IMR-90 (cell line): Measurements from ENCODE around the gene AKAP7. TPM values are rescaled to one million over a fixed set of nuclear protein-coding genes. Genes with fewer than 3 reads are reported as not detected.

Experiments used
- ATAC-seq: fragments of 200-7000 bp; cut with Tn5 transposase; 2 replicates; pipeline ENCODE4 v1.9.1; 2020; ENCODE audit warnings: low read depth, mild to moderate bottlenecking, moderate library complexity
- BruUV-seq: library from RNA; stranded (reverse); fragments of 400-500 nt; replicated peaks from 2 replicates; lab custom pipeline; 2021; lab: Mats Ljungman, UMichigan
- CTCF ChIA-PET: fragments of 300-600 bp; formaldehyde crosslinking; extraction: SDS; loops from one replicate; lab custom pipeline; 2021; ENCODE audit warnings: antibody characterized with exemption; lab: Yijun Ruan, JAX
- POLR2A ChIA-PET: fragments of 300-600 bp; sonication (Branson Sonifier 250); formaldehyde crosslinking; loops from one replicate; lab custom pipeline; 2022; ENCODE audit warnings: antibody characterized with exemption; ENCODE audit not compliant: unreplicated experiment; lab: Charles Lee
- DNase-seq: peaks from one replicate; pipeline ENCODE4 v3.0.0; 2013
- H2AFZ ChIP-seq: replicated peaks from 2 replicates; pipeline ENCODE3; 2013; ENCODE audit warnings: low read length, mild to moderate bottlenecking; ENCODE audit not compliant: poor library complexity
- H2AK5ac ChIP-seq: 2 replicates; pipeline ENCODE4 v1.6.1; 2013; ENCODE audit warnings: low read depth, low read length, inconsistent platforms
- H2AK9ac ChIP-seq: replicated peaks from 2 replicates; pipeline ENCODE3; 2013; ENCODE audit warnings: mild to moderate bottlenecking, low read depth, low read length, moderate library complexity; ENCODE audit not compliant: poor library complexity
- H2BK120ac ChIP-seq: 2 replicates; pipeline ENCODE4 v1.6.1; 2013; ENCODE audit warnings: low read depth, low read length, inconsistent platforms
- H2BK15ac ChIP-seq: 3 replicates; pipeline ENCODE4 v1.6.1; 2013; ENCODE audit warnings: low read depth, low read length, inconsistent platforms
- H2BK20ac ChIP-seq: 2 replicates; pipeline ENCODE4 v1.6.1; 2013; ENCODE audit warnings: low read depth, mild to moderate bottlenecking, inconsistent platforms, low read length, moderate library complexity
- H2BK5ac ChIP-seq: 2 replicates; pipeline ENCODE4 v1.6.1; 2013; ENCODE audit warnings: mild to moderate bottlenecking, low read depth, low read length, inconsistent platforms; ENCODE audit not compliant: poor library complexity, severe bottlenecking
- H3K14ac ChIP-seq: replicated peaks from 2 replicates; pipeline ENCODE4 v1.6.1; 2013; ENCODE audit warnings: low read depth, low read length, inconsistent platforms
- H3K18ac ChIP-seq: 2 replicates; pipeline ENCODE4 v1.6.1; 2013; ENCODE audit warnings: low read depth, low read length, control low read depth
- H3K23ac ChIP-seq: 2 replicates; pipeline ENCODE4 v1.6.1; 2013; ENCODE audit warnings: low read depth, low read length, inconsistent platforms
- H3K27ac ChIP-seq: 2 replicates; pipeline ENCODE4 v1.5.1; 2013; ENCODE audit warnings: mild to moderate bottlenecking, control low read depth, low read length; ENCODE audit not compliant: insufficient read depth
- H3K27me3 ChIP-seq: 2 replicates; pipeline ENCODE4 v1.6.1; 2013; ENCODE audit warnings: low read length; ENCODE audit not compliant: control insufficient read depth, insufficient read depth
- H3K36me3 ChIP-seq: 2 replicates; pipeline ENCODE4 v1.6.1; 2013; ENCODE audit warnings: low read length, mixed read lengths; ENCODE audit not compliant: control insufficient read depth, insufficient read depth
- H3K4ac ChIP-seq: 2 replicates; pipeline ENCODE4 v1.6.1; 2013; ENCODE audit warnings: low read depth, low read length, inconsistent platforms
- H3K4me1 ChIP-seq: 2 replicates; pipeline ENCODE4 v1.6.1; 2013; ENCODE audit warnings: low read length, mixed read lengths; ENCODE audit not compliant: control insufficient read depth, insufficient read depth
- H3K4me2 ChIP-seq: 2 replicates; pipeline ENCODE4 v1.6.1; 2013; ENCODE audit warnings: low read depth, mild to moderate bottlenecking, control low read depth, low read length, moderate library complexity
- H3K4me3 ChIP-seq: 2 replicates; pipeline ENCODE4 v1.5.1; 2013; ENCODE audit warnings: low read depth, mild to moderate bottlenecking, control low read depth, low read length, moderate library complexity; ENCODE audit not compliant: insufficient read depth
- H3K56ac ChIP-seq: 2 replicates; pipeline ENCODE4 v1.6.1; 2013; ENCODE audit warnings: low read length, inconsistent platforms; ENCODE audit not compliant: insufficient read depth; ENCODE audit errors: extremely low read depth
- H3K79me1 ChIP-seq, 2 experiments: 2 replicates each; pipeline ENCODE4 v1.6.1; 2013; ENCODE audit warnings: low read length in 2 of 2, inconsistent platforms in 1 of 2, low read depth in 1 of 2
- H3K9ac ChIP-seq: 2 replicates; pipeline ENCODE4 v1.6.1; 2013; ENCODE audit warnings: low read depth, low read length, control low read depth
- H3K9me1 ChIP-seq: 2 replicates; pipeline ENCODE4 v1.6.1; 2013; ENCODE audit warnings: low read length, inconsistent platforms; ENCODE audit not compliant: insufficient read depth
- H3K9me3 ChIP-seq: 2 replicates; pipeline ENCODE4 v1.6.1; 2013; ENCODE audit warnings: low read length; ENCODE audit not compliant: control insufficient read depth, insufficient read depth
- H4K20me1 ChIP-seq: 2 replicates; pipeline ENCODE4 v1.6.1; 2013; ENCODE audit warnings: low read length, inconsistent platforms; ENCODE audit not compliant: insufficient read depth
- H4K5ac ChIP-seq: 2 replicates; pipeline ENCODE4 v1.6.1; 2013; ENCODE audit warnings: mild to moderate bottlenecking, low read depth, low read length, control low read depth
- H4K8ac ChIP-seq, 2 experiments: 2 replicates each; pipeline ENCODE4 v1.6.1; 2013; ENCODE audit warnings: low read depth in 2 of 2, low read length in 2 of 2, control low read depth in 1 of 2, inconsistent platforms in 1 of 2
- H4K91ac ChIP-seq: 2 replicates; pipeline ENCODE4 v1.6.1; 2013; ENCODE audit warnings: low read depth, low read length, inconsistent platforms; ENCODE audit not compliant: insufficient read depth
- CEBPB ChIP-seq: IDR thresholded peaks from 2 replicates; pipeline ENCODE4 v1.6.1; 2012; ENCODE audit warnings: low read depth, low read length, improper control_type of control experiment
- CHD1 ChIP-seq: IDR thresholded peaks from 2 replicates; pipeline ENCODE4 v1.6.1; 2012; ENCODE audit warnings: low read depth, low read length, improper control_type of control experiment
- CTCF ChIP-seq: conservative IDR thresholded peaks from 2 replicates; pipeline ENCODE4 v1.5.1; 2012; ENCODE audit warnings: mild to moderate bottlenecking, low read depth, low read length, improper control_type of control experiment
- FOS ChIP-seq: fragments of 150-350 bp; IDR thresholded peaks from 2 replicates; pipeline ENCODE4 v1.6.1; 2016; ENCODE audit warnings: low read depth, low read length
- MAFK ChIP-seq: IDR thresholded peaks from 2 replicates; pipeline ENCODE4 v1.6.1; 2012; ENCODE audit warnings: low read depth, low read length, improper control_type of control experiment
- MXI1 ChIP-seq: IDR thresholded peaks from 2 replicates; pipeline ENCODE4 v1.6.1; 2012; ENCODE audit warnings: low read depth, mild to moderate bottlenecking, low read length, moderate library complexity, borderline replicate concordance
- NFE2L2 ChIP-seq: fragments of 150-350 bp; IDR thresholded peaks from 2 replicates; pipeline ENCODE4 v1.6.1; 2016; ENCODE audit warnings: low read depth, mild to moderate bottlenecking, low read length
- POLR2A ChIP-seq: IDR thresholded peaks from 2 replicates; pipeline ENCODE4 v1.6.1; 2012; ENCODE audit warnings: mild to moderate bottlenecking, low read depth, low read length
- RAD21 ChIP-seq: IDR thresholded peaks from 2 replicates; pipeline ENCODE4 v1.6.1; 2012; ENCODE audit warnings: low read length, improper control_type of control experiment
- RCOR1 ChIP-seq: IDR thresholded peaks from 2 replicates; pipeline ENCODE4 v1.6.1; 2012; ENCODE audit warnings: mild to moderate bottlenecking, low read length, improper control_type of control experiment; ENCODE audit not compliant: insufficient replicate concordance
- RFX5 ChIP-seq: IDR thresholded peaks from 2 replicates; pipeline ENCODE4 v1.8.0; 2012; ENCODE audit warnings: low read depth, mild to moderate bottlenecking, low read length, moderate library complexity
- SMC3 ChIP-seq: fragments of 150-350 bp; IDR thresholded peaks from 2 replicates; pipeline ENCODE4 v1.6.1; 2016; ENCODE audit warnings: low read depth, mild to moderate bottlenecking, antibody characterized with exemption, low read length, moderate library complexity
- USF2 ChIP-seq: fragments of 150-350 bp; IDR thresholded peaks from 2 replicates; pipeline ENCODE4 v1.6.1; 2017; ENCODE audit warnings: mild to moderate bottlenecking, antibody characterized with exemption, low read length, low read depth
- WGBS, 2 experiments: methylation state at CpG; one replicate each; pipeline versions ENCODE4 v1.1.5 to v1.1.7; 2013; ENCODE audit warnings: missing lambda C conversion rate in 2 of 2; ENCODE audit not compliant: insufficient read length in 1 of 2; ENCODE audit errors: extremely low coverage in 2 of 2; 5-methylcytosine and 5-hydroxymethylcytosine counted together
- dilution Hi-C: fragments of 300-500 bp; cut with HindIII; formaldehyde crosslinking; loops from one replicate; pipeline ENCODE4 v1.14.3; 2018; ENCODE audit warnings: low sequenced_read_pairs; ENCODE audit not compliant: unreplicated experiment
- in situ Hi-C: fragments of 300-500 bp; cut with MboI; formaldehyde crosslinking; loops from 3 replicates; pipeline ENCODE4 v1.14.3; 2019; ENCODE audit warnings: low sequenced_read_pairs, inconsistent platforms, mixed read lengths
- intact Hi-C: fragments of 100-400 bp; cut with micrococcal nuclease; formaldehyde crosslinking; loops from 2 replicates; pipeline ENCODE4 v1.10.0; 2022
- polyA plus RNA-seq, 3 experiments: library from polyadenylated mRNA; depleted of rRNA; stranded (reverse); fragments of >200 nt; gene quantifications; 2 replicates each; pipeline ENCODE4 v1.2.3, GENCODE V29; 2012; ENCODE audit warnings: low replicate concordance in 1 of 3
- total RNA-seq: library from RNA; depleted of rRNA; stranded (reverse); fragments of >200 nt; gene quantifications from 2 replicates; pipeline ENCODE4 v1.2.3, GENCODE V29; 2012
- TF ChIP-seq, protein P1 (sequence below): fragments of 150-350 bp; IDR thresholded peaks from 2 replicates; pipeline ENCODE4 v1.6.1; 2016; ENCODE audit warnings: low read depth, mild to moderate bottlenecking, low read length, moderate library complexity, borderline replicate concordance

The AKAP7 gene
- total and polyA plus RNA-seq, 2 of the 4 experiments (the other 2 are of a cell fraction) = 0.54 to 1.1 TPM

DNA sequence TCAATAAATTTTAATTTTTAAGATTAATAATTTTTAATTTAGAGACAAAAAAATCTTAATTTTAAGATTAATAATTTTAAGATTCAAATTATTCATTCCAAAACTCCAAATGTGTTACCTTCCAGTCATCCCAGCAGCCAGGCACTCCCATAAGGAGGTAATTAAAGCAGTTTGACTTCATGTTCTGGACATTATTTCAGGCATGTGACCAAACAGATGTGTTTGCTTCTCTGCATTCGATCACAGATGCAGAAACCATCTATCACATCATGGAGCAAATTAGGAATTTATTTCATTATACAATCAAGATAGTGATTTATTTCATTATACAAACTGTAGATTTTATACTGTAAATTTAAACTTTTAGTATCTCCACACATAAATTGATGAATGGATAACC lies 150.3 kb downstream of the AKAP7 start:
- Histone ChIP-seq H3K79me1 (no peaks in the 10 kb centered on the region), H4K8ac (no peak overlapping the region), H3K9ac (no peak overlapping the region), H2AK9ac (no peak overlapping the region), H2BK15ac (no peak overlapping the region), H3K56ac (no peak overlapping the region), H3K27me3 (no peaks in the 10 kb centered on the region), H4K20me1 (no peaks in the 10 kb centered on the region), H2BK120ac (no peak overlapping the region), H3K36me3 (no peaks in the 10 kb centered on the region), H3K23ac (no peak overlapping the region), H2AK5ac (no peak overlapping the region), H2BK5ac (no peak overlapping the region), H3K4me2 (no peak overlapping the region), H3K18ac (no peak overlapping the region), H4K91ac (no peak overlapping the region), H4K5ac (no peak overlapping the region), H3K27ac (no peak overlapping the region), H3K4me3 (no peak overlapping the region), H3K4ac (no peak overlapping the region), H2BK20ac (no peak overlapping the region), H3K9me3 (no peaks in the 10 kb centered on the region), H3K4me1 (no peaks in the 10 kb centered on the region), H2AFZ (no peak overlapping the region), H3K9me1 (no peaks in the 10 kb centered on the region), H3K14ac (no peak overlapping the region)
- ChIA-PET POLR2A (no interaction called here), CTCF (no interaction called here)
- no TSS peak for BruUV-seq
- in situ Hi-C loops = no loop called here
- TF ChIP-seq RFX5 (no peak), RCOR1 (no peak), RAD21 (no peak), MAFK (no peak), CHD1 (no peak), MXI1 (no peak), CEBPB (no peak), POLR2A (no peak), NFE2L2 (no peak), FOS (no peak), USF2 (no peak), SMC3 (no peak), CTCF (no peak)
- TF ChIP-seq, protein P1, sequence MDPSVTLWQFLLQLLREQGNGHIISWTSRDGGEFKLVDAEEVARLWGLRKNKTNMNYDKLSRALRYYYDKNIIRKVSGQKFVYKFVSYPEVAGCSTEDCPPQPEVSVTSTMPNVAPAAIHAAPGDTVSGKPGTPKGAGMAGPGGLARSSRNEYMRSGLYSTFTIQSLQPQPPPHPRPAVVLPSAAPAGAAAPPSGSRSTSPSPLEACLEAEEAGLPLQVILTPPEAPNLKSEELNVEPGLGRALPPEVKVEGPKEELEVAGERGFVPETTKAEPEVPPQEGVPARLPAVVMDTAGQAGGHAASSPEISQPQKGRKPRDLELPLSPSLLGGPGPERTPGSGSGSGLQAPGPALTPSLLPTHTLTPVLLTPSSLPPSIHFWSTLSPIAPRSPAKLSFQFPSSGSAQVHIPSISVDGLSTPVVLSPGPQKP = no peak
- dilution Hi-C loops = no loop called here
- ATAC-seq = no peak
- intact Hi-C loops = no loop called here
- WGBS, 2 experiments = no CpG with 5 or more reads among the region's 1 CpG
- DNase-seq = no peak
